WERI-Rb-1 (cell line): Measurements from ENCODE around the gene SELENOH.

Experiments used
- DNase-seq: peaks from one replicate; pipeline ENCODE4 v3.0.0-alpha.2; 2020
- H3K27ac ChIP-seq: fragments of 250-450 bp; sonication (Bioruptor Pico); 2 replicates; pipeline ENCODE4 v1.5.1; 2020; ENCODE audit warnings: mild to moderate bottlenecking, moderate library complexity
- H3K27me3 ChIP-seq: fragments of 250-450 bp; sonication (Bioruptor Pico); 2 replicates; pipeline ENCODE4 v1.5.1; 2021; ENCODE audit warnings: mild to moderate bottlenecking, low read depth, moderate library complexity; ENCODE audit not compliant: insufficient read depth, severe bottlenecking
- H3K36me3 ChIP-seq: fragments of 250-450 bp; sonication (Bioruptor Pico); 2 replicates; pipeline ENCODE4 v1.5.1; 2020; ENCODE audit warnings: mild to moderate bottlenecking, moderate library complexity
- H3K4me3 ChIP-seq: 2 replicates; pipeline ENCODE4 v1.5.1; 2011; ENCODE audit warnings: low read depth, mild to moderate bottlenecking, control low read depth, low read length
- H3K9me3 ChIP-seq: fragments of 250-450 bp; sonication (Bioruptor Pico); 2 replicates; pipeline ENCODE4 v1.5.1; 2021; ENCODE audit warnings: mild to moderate bottlenecking, moderate library complexity; ENCODE audit not compliant: severe bottlenecking
- CTCF ChIP-seq: IDR thresholded peaks from 2 replicates; pipeline ENCODE4 v1.5.1; 2011; ENCODE audit warnings: low read depth, mild to moderate bottlenecking, control low read depth, inconsistent platforms, low read length

Gene SELENOH

GRCh38 chr11:57763568-57763967 is 22.3 kb downstream of the SELENOH start:
- Histone ChIP-seq H3K27ac (no peak overlapping the region), H3K27me3 (no peaks in the 10 kb centered on the region), H3K36me3 (no peaks in the 10 kb centered on the region), H3K9me3 (no peaks in the 10 kb centered on the region), H3K4me3 (no peak overlapping the region)
- TF ChIP-seq CTCF: no peak
- DNase-seq: no peak

- H3K27ac ChIP-seq: no peak overlapping the region
- H3K36me3 ChIP-seq: no peaks in the 10 kb centered on the region
- no peak for DNase-seq
- TF ChIP-seq CTCF: no peak
- H3K27me3 ChIP-seq: no peaks in the 10 kb centered on the region
- no peaks in the 10 kb centered on the region for H3K9me3 ChIP-seq
- H3K4me3 ChIP-seq: no peak overlapping the region
These were observed 22.7 kb downstream of the SELENOH start for GRCh38 chr11:57764021-57764420.

- Histone ChIP-seq H3K27me3 (no peaks in the 10 kb centered on the region), H3K36me3 (no peaks in the 10 kb centered on the region), H3K9me3 (no peaks in the 10 kb centered on the region), H3K4me3 (no peak overlapping the region), H3K27ac (no peak overlapping the region)
- no peak for TF ChIP-seq CTCF
- no peak for DNase-seq
These were observed 23.3 kb downstream of the SELENOH start for GRCh38 chr11:57764566-57764965.

GRCh38 chr11:57764972-57765371 is 23.7 kb downstream of the SELENOH start:
- no peak overlapping the region for H3K27ac ChIP-seq
- H3K4me3 ChIP-seq: no peak overlapping the region
- no peaks in the 10 kb centered on the region for H3K9me3 ChIP-seq
- no peak for TF ChIP-seq CTCF
- H3K36me3 ChIP-seq: no peaks in the 10 kb centered on the region
- H3K27me3 ChIP-seq: no peaks in the 10 kb centered on the region
- no peak for DNase-seq

- Histone ChIP-seq H3K27me3 (no peaks in the 10 kb centered on the region), H3K36me3 (no peaks in the 10 kb centered on the region), H3K27ac (no peak overlapping the region), H3K9me3 (no peaks in the 10 kb centered on the region), H3K4me3 (no peak overlapping the region)
- no peak for DNase-seq
- no peak for TF ChIP-seq CTCF
These were observed 29.5 kb downstream of the SELENOH start for GRCh38 chr11:57770793-57771192.

GRCh38 chr11:57771365-57771764 is 30.1 kb downstream of the SELENOH start:
- DNase-seq: no peak
- Histone ChIP-seq H3K4me3 (no peak overlapping the region), H3K27ac (no peak overlapping the region), H3K36me3 (no peaks in the 10 kb centered on the region), H3K27me3 (no peaks in the 10 kb centered on the region), H3K9me3 (no peaks in the 10 kb centered on the region)
- no peak for TF ChIP-seq CTCF
